Measurements from ENCODE around the gene BPIFB2. TPM values are rescaled to one million over a fixed set of nuclear protein-coding genes. Genes with fewer than 3 reads are reported as not detected.

The BPIFB2 gene
- polyA plus RNA-seq, 4 donors: not detected

GRCh38 chr20:33004141-33004751, 3.3 kb upstream of the BPIFB2 start, which contains the start of gene SUN5:
Gene SUN5 (minus strand): TSS chr20:33004433. CDS start chr20:33004340, 93 bp downstream.
- no peak for DNase-seq (ENCODE audit: low read depth in 4 of 4, low spot score in 3 of 4)

GRCh38 chr20:33005132-33005566, 2.4 kb upstream of the BPIFB2 start:
- no peak for DNase-seq (ENCODE audit: low read depth in 4 of 4, low spot score in 3 of 4)

GRCh38 chr20:33005908-33006775, 1.4 kb upstream of the BPIFB2 start:
- no peak for DNase-seq (ENCODE audit: low read depth in 4 of 4, low spot score in 3 of 4)

- no peak for DNase-seq (ENCODE audit: low read depth in 4 of 4, low spot score in 3 of 4)
These were observed 628 bp upstream of the BPIFB2 start for GRCh38 chr20:33006776-33007375.

- DNase-seq (ENCODE audit: low read depth in 4 of 4, low spot score in 3 of 4): no peak
These were observed 1.1 kb downstream of the BPIFB2 start for GRCh38 chr20:33008336-33009213.

GRCh38 chr20:33009214-33010132, 2.0 kb downstream of the BPIFB2 start:
- DNase-seq (ENCODE audit: low read depth in 4 of 4, low spot score in 3 of 4): peak in 2 of 4 donors; percentile 5 to 10

GRCh38 chr20:33010133-33010504, 2.6 kb downstream of the BPIFB2 start:
- no peak for DNase-seq (ENCODE audit: low read depth in 4 of 4, low spot score in 3 of 4)

GRCh38 chr20:33010674-33011449, 3.4 kb downstream of the BPIFB2 start:
- no peak for DNase-seq (ENCODE audit: low read depth in 4 of 4, low spot score in 3 of 4)

GRCh38 chr20:33012327-33013189, 5.1 kb downstream of the BPIFB2 start:
- no peak for DNase-seq (ENCODE audit: low read depth in 4 of 4, low spot score in 3 of 4)

GRCh38 chr20:33013701-33014326, 6.3 kb downstream of the BPIFB2 start:
- DNase-seq (ENCODE audit: low read depth in 4 of 4, low spot score in 3 of 4): no peak

GRCh38 chr20:33014336-33015113, 7.0 kb downstream of the BPIFB2 start:
- no peak for DNase-seq (ENCODE audit: low read depth in 4 of 4, low spot score in 3 of 4)

GRCh38 chr20:33015114-33015484, 7.6 kb downstream of the BPIFB2 start:
- DNase-seq (ENCODE audit: low read depth in 4 of 4, low spot score in 3 of 4): no peak

- DNase-seq (ENCODE audit: low read depth in 4 of 4, low spot score in 3 of 4): no peak
These were observed 8.4 kb downstream of the BPIFB2 start for GRCh38 chr20:33015700-33016580.

- no peak for DNase-seq (ENCODE audit: low read depth in 4 of 4, low spot score in 3 of 4)
These were observed 9.1 kb downstream of the BPIFB2 start for GRCh38 chr20:33016581-33017109.

- no peak for DNase-seq (ENCODE audit: low read depth in 4 of 4, low spot score in 3 of 4)
These were observed 10.0 kb downstream of the BPIFB2 start for GRCh38 chr20:33017542-33017941.

Data from right renal pelvis (tissue), 4 donors.